Neutrophil (primary cell): ENCODE measurements around the gene DLL3.

Source experiments
- H3K27ac ChIP-seq: fragments of 200-600 bp; sonication (generic); 2 replicates; pipeline ENCODE4 v1.5.1; 2016; ENCODE audit warnings: mild to moderate bottlenecking, moderate library complexity
- H3K27me3 ChIP-seq: fragments of 200-600 bp; sonication (generic); 2 replicates; pipeline ENCODE4 v1.6.0; 2016; ENCODE audit warnings: mild to moderate bottlenecking
- H3K36me3 ChIP-seq: fragments of 200-600 bp; sonication (generic); 2 replicates; pipeline ENCODE4 v1.5.1; 2017
- H3K4me1 ChIP-seq, 2 experiments: fragments of 200-600 bp in 1 of 2; sonication (generic) in 1 of 2; 1 replicate in 1 of 2; 2 replicates in 1 of 2; pipeline versions ENCODE4 v1.5.1 to v1.6.1; 2013 to 2016; ENCODE audit warnings: low read depth in 1 of 2, low read length in 1 of 2, mild to moderate bottlenecking in 1 of 2, moderate library complexity in 1 of 2; ENCODE audit not compliant: control insufficient read depth in 1 of 2, insufficient read depth in 1 of 2
- H3K4me3 ChIP-seq, 2 experiments: fragments of 200-600 bp in 1 of 2; sonication (generic) in 1 of 2; 1 replicate in 1 of 2; 2 replicates in 1 of 2; pipeline ENCODE4 v1.5.1; 2013 to 2016; ENCODE audit warnings: low read depth in 1 of 2, low read length in 1 of 2, mild to moderate bottlenecking in 1 of 2, moderate library complexity in 1 of 2
- H3K9me3 ChIP-seq: fragments of 200-600 bp; sonication (generic); 2 replicates; pipeline ENCODE4 v1.5.1; 2016
- TF ChIP-seq, protein P1 (sequence below): fragments of 200-600 bp; sonication (generic); IDR thresholded peaks from 2 replicates; pipeline ENCODE4 v1.5.1; 2016; ENCODE audit warnings: antibody characterized with exemption

The DLL3 gene

DNA sequence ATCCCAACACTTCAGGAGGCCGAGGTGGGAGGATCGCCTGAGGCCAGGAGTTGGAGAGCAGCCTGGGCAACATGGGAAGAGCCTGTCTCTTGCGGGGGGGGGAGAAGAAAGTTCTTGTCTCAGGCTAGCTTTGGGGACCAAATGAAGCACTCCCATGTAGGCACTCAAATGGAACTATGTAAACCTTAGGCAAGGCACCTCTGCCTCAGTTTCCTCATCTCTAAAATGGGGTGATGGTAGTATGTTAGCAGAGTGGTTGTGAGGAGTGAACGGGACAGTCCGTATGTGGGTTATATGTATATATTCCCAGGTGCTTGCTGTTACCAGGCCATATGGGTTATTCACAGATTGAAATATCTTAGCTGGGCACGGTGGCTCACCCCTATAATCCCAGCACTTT lies 6.5 kb upstream of the DLL3 start:
- Histone ChIP-seq H3K9me3 (no peaks in the 10 kb centered on the region), H3K4me3 (no peak overlapping the region), H3K27me3 (peaks cover 23% of the 10 kb centered on the region), H3K36me3 (peaks cover 40% of the 10 kb centered on the region), H3K4me1 (no peaks in the 10 kb centered on the region), H3K27ac (no peak overlapping the region)
- TF ChIP-seq, protein P1, sequence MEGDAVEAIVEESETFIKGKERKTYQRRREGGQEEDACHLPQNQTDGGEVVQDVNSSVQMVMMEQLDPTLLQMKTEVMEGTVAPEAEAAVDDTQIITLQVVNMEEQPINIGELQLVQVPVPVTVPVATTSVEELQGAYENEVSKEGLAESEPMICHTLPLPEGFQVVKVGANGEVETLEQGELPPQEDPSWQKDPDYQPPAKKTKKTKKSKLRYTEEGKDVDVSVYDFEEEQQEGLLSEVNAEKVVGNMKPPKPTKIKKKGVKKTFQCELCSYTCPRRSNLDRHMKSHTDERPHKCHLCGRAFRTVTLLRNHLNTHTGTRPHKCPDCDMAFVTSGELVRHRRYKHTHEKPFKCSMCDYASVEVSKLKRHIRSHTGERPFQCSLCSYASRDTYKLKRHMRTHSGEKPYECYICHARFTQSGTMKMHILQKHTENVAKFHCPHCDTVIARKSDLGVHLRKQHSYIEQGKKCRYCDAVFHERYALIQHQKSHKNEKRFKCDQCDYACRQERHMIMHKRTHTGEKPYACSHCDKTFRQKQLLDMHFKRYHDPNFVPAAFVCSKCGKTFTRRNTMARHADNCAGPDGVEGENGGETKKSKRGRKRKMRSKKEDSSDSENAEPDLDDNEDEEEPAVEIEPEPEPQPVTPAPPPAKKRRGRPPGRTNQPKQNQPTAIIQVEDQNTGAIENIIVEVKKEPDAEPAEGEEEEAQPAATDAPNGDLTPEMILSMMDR = no peak

DNA sequence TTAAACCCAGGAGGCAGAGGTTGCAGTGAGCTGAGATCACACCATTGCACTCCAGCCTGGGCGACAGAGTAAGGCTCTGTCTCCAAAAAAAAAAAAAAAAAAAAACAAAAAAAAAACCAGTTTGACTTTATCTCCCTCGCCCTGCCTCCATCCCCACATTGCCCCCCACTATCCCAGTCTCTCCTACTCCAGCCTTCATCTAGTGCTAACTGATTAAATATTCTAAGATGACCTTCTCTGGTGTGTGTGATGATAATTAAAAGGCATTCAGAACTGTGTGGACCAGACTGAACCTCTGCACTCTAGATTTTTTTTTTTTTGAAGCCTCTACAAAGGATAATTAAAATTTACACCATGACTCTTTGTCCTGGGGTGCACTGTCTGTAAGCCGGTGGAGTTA lies 6.0 kb upstream of the DLL3 start:
- H3K9me3 ChIP-seq = no peaks in the 10 kb centered on the region
- no peak overlapping the region for H3K27ac ChIP-seq
- H3K36me3 ChIP-seq = peaks cover 36% of the 10 kb centered on the region
- H3K4me1 ChIP-seq = no peaks in the 10 kb centered on the region
- TF ChIP-seq, protein P1 = no peak
- no peak overlapping the region for H3K4me3 ChIP-seq
- peaks cover 29% of the 10 kb centered on the region for H3K27me3 ChIP-seq

DNA sequence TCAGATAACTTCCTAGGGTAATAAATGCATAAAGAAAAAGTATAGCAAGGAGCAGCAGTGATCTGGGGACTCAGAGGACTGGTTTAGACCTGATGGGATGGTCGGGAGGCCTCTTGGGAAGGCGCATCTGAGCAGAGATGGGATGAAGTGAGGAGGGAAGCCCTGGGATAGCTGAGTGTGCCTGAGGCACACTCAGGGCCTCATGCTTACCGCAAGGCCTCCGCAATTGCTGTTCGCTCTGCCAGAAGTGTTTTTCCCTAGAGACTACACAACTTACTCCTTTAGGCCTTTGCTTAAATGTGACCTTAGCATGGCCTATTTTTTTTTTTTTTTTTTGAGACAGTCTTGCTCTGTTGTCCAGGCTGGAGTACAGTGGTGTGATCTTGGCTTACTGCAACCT lies 4.1 kb upstream of the DLL3 start:
- peaks cover 17% of the 10 kb centered on the region for H3K36me3 ChIP-seq
- no peaks in the 10 kb centered on the region for H3K4me1 ChIP-seq
- H3K4me3 ChIP-seq = no peak overlapping the region
- no peaks in the 10 kb centered on the region for H3K9me3 ChIP-seq
- H3K27me3 ChIP-seq = peaks cover 48% of the 10 kb centered on the region
- TF ChIP-seq, protein P1 = no peak
- H3K27ac ChIP-seq = no peak overlapping the region

DNA sequence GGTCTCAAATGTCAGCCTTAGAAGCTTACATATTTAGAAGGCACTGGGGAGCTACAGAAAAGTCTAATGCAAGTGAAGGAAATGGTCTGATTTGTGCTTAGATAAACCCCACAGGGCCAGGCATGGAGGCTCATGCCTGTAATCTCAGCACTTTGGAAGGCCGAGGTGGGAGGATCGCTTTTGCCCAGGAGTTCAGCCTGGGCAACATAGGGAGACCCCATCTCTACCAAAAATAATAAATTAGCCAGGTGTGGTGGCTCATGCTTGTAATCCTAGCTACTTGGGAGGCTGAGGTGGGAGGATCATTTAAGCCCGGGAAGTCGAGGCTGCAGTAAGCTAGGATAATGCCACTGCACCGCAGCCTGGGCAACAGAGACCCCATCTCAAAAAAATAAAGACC lies 2.7 kb upstream of the DLL3 start:
- Histone ChIP-seq H3K36me3 (peaks cover 4% of the 10 kb centered on the region), H3K27ac (no peak overlapping the region), H3K4me1 (no peaks in the 10 kb centered on the region), H3K4me3 (no peak overlapping the region), H3K27me3 (peaks cover 62% of the 10 kb centered on the region), H3K9me3 (no peaks in the 10 kb centered on the region)
- TF ChIP-seq, protein P1 = no peak

DNA sequence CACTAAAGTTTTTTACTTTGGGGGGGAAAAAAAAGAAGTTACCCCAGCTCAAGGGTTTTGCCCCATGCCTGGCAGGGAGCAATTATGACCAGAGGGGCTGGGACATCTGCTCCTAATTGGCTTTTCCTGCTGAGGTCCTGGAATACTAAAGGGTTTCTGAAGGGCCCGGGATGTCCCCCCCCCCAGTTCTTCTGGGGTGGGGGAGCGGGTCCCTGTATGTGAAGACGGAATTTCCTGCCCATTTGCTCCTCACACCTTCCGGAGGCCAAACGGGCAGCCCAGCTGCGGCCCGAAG lies 1.1 kb upstream of the DLL3 start:
- peaks cover 78% of the 10 kb centered on the region for H3K27me3 ChIP-seq
- H3K27ac ChIP-seq = no peak overlapping the region
- H3K9me3 ChIP-seq = no peaks in the 10 kb centered on the region
- H3K4me1 ChIP-seq = no peaks in the 10 kb centered on the region
- TF ChIP-seq, protein P1 = no peak
- H3K4me3 ChIP-seq = no peak overlapping the region
- H3K36me3 ChIP-seq = no peaks in the 10 kb centered on the region
